ENCODE data around the gene HIP1.

DNA sequence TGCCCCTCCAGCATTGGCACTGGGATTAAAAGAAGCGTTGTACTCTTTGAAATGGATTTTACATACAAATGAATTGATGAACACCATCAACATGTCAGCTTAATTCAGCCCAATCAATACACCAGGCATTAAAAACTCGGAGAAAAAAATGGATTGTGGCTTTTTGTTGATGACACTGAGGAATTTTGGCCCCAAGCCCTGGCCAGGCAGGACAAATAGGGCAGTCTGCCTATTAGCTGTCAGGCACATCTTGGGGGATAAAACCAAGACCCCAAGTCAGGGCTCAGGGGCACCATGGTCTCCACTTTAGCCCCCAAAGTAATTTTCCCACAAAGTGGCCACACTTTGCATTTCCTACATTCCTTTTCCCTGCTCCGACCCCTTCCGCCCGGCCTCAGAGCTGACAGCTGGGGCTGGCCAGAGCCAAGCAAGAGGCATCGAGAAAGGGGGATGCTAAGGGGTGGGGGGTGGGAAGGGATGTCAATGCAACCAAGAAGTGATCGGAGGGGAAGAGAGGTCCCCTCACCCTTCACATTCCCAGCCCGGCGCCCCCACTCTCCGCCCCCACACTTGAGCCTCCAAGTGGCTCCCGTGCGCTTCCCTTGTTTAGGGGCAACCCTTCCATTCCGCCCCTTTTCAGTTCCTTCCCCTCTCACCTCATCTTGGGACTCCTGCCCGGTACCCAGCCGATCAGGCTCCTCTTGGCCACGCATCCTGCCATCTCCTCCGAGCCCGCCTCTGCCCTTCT lies 711 bp downstream of the HIP1 start:
- TF ChIP-seq, protein P1, sequence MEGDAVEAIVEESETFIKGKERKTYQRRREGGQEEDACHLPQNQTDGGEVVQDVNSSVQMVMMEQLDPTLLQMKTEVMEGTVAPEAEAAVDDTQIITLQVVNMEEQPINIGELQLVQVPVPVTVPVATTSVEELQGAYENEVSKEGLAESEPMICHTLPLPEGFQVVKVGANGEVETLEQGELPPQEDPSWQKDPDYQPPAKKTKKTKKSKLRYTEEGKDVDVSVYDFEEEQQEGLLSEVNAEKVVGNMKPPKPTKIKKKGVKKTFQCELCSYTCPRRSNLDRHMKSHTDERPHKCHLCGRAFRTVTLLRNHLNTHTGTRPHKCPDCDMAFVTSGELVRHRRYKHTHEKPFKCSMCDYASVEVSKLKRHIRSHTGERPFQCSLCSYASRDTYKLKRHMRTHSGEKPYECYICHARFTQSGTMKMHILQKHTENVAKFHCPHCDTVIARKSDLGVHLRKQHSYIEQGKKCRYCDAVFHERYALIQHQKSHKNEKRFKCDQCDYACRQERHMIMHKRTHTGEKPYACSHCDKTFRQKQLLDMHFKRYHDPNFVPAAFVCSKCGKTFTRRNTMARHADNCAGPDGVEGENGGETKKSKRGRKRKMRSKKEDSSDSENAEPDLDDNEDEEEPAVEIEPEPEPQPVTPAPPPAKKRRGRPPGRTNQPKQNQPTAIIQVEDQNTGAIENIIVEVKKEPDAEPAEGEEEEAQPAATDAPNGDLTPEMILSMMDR (IDR thresholded peaks at IDR 0.05) = no peak
- TF ChIP-seq EZH2 (IDR thresholded peaks at IDR 0.05) = no peak
- TF ChIP-seq EZH2phosphoT487 (IDR thresholded peaks at IDR 0.05) = no peak
